HepG2 (cell line): ENCODE results near the gene KRTAP3-2. TPM values are rescaled to one million over a fixed set of nuclear protein-coding genes. Genes with fewer than 3 reads are reported as not detected.

ENCODE experiments used
- ATM ChIP-seq: fragments of 450-650 bp; IDR thresholded peaks from 2 replicates; pipeline ENCODE4 v1.7.1; 2017; ENCODE audit warnings: mild to moderate bottlenecking, borderline replicate concordance
- BRCA1 ChIP-seq: sonication (generic); formaldehyde crosslinking; IDR thresholded peaks from 2 replicates; pipeline ENCODE4 v1.4.0; 2020; ENCODE audit warnings: missing genetic modification reagents
- CEBPG ChIP-seq: IDR thresholded peaks from 2 replicates; pipeline ENCODE4 v1.6.1; 2016
- CENPX ChIP-seq: sonication (generic); formaldehyde crosslinking; IDR thresholded peaks from 2 replicates; pipeline ENCODE4 v1.9.0; 2021; ENCODE audit warnings: mild to moderate bottlenecking, missing genetic modification reagents, moderate library complexity
- HMG20A ChIP-seq: IDR thresholded peaks from 2 replicates; pipeline ENCODE4 v1.6.1; 2016; ENCODE audit warnings: borderline replicate concordance
- KDM4B ChIP-seq: sonication (generic); formaldehyde crosslinking; IDR thresholded peaks from 2 replicates; pipeline ENCODE4 v1.4.0; 2020; ENCODE audit warnings: missing genetic modification reagents
- MLLT10 ChIP-seq: sonication (generic); formaldehyde crosslinking; IDR thresholded peaks from 2 replicates; pipeline ENCODE4 v1.4.0; 2020; ENCODE audit warnings: missing genetic modification reagents
- SKI ChIP-seq: fragments of 450-650 bp; IDR thresholded peaks from one replicate; pipeline ENCODE4 v1.6.1; 2018; ENCODE audit warnings: mild to moderate bottlenecking; ENCODE audit not compliant: partially characterized antibody
- SP2 ChIP-seq: sonication (generic); formaldehyde crosslinking; IDR thresholded peaks from 2 replicates; pipeline ENCODE4 v1.5.1; 2020; ENCODE audit warnings: mild to moderate bottlenecking, missing genetic modification reagents
- SP4 ChIP-seq: sonication (generic); formaldehyde crosslinking; IDR thresholded peaks from 2 replicates; pipeline ENCODE4 v1.8.1; 2023; ENCODE audit warnings: mild to moderate bottlenecking, missing genetic modification reagents
- TBX3 ChIP-seq: fragments of 450-650 bp; IDR thresholded peaks from 2 replicates; pipeline ENCODE4 v1.6.1; 2017; ENCODE audit warnings: antibody characterized with exemption, mild to moderate bottlenecking, inconsistent platforms, borderline replicate concordance
- TEAD3 ChIP-seq: optimal IDR thresholded peaks from 2 replicates; pipeline ENCODE3; 2016; ENCODE audit warnings: borderline replicate concordance
- TGIF2 ChIP-seq: IDR thresholded peaks from 2 replicates; pipeline ENCODE4 v1.6.1; 2016; ENCODE audit warnings: control low read depth, missing compliant biosample characterization
- ZBTB20 ChIP-seq: sonication (generic); formaldehyde crosslinking; IDR thresholded peaks from 2 replicates; pipeline ENCODE4 v1.8.1; 2023; ENCODE audit warnings: missing genetic modification reagents, low read depth, mild to moderate bottlenecking, borderline replicate concordance
- ZNF460 ChIP-seq: sonication (generic); formaldehyde crosslinking; IDR thresholded peaks from 2 replicates; pipeline ENCODE4 v1.5.1; 2020; ENCODE audit warnings: missing genetic modification reagents, mild to moderate bottlenecking, borderline replicate concordance
- polyA plus RNA-seq, 8 experiments: library from polyadenylated mRNA; depleted of rRNA in 3 of 8; stranded (reverse) in 7 of 8; unstranded in 1 of 8; fragments of >200 nt; fragmentation: Illumina TruSeq in 4 of 8; extraction: Trizol in 4 of 8; gene quantifications; 2 replicates each; pipeline versions ENCODE4 v1.2.1 to v1.2.3, GENCODE V29; 2011 to 2016; ENCODE audit warnings: low read depth in 4 of 8, missing spikeins in 1 of 8, mixed read lengths in 1 of 8; ENCODE audit not compliant: insufficient read depth in 1 of 8
- total RNA-seq, 5 experiments: library from RNA; depleted of rRNA; stranded (reverse); fragments of >200 nt; fragmentation: Illumina TruSeq; extraction: Trizol; gene quantifications; 2 replicates each; pipeline ENCODE4 v1.2.3, GENCODE V29; 2016; ENCODE audit warnings: low read depth in 1 of 5
- TF ChIP-seq, protein P1 (sequence below): sonication (generic); formaldehyde crosslinking; IDR thresholded peaks from 2 replicates; pipeline ENCODE4 v1.5.1; 2020; ENCODE audit warnings: missing genetic modification reagents, mild to moderate bottlenecking, borderline replicate concordance
- TF ChIP-seq, protein P2 (sequence below): sonication (generic); formaldehyde crosslinking; IDR thresholded peaks from 2 replicates; pipeline ENCODE4 v1.4.0; 2020; ENCODE audit warnings: missing genetic modification reagents, borderline replicate concordance
- TF ChIP-seq, protein P3 (sequence below): sonication (generic); formaldehyde crosslinking; IDR thresholded peaks from 2 replicates; pipeline ENCODE4 v1.5.0; 2020; ENCODE audit warnings: missing genetic modification reagents
- TF ChIP-seq, protein P4 (sequence below): sonication (generic); formaldehyde crosslinking; IDR thresholded peaks from 2 replicates; pipeline ENCODE4 v1.5.0; 2020; ENCODE audit warnings: mild to moderate bottlenecking, missing genetic modification reagents, borderline replicate concordance

The KRTAP3-2 gene
- total and polyA plus RNA-seq, 2 of the 13 experiments (the other 11 are each of a cell fraction or from before 2014, with no cell fraction given) = not detected

DNA sequence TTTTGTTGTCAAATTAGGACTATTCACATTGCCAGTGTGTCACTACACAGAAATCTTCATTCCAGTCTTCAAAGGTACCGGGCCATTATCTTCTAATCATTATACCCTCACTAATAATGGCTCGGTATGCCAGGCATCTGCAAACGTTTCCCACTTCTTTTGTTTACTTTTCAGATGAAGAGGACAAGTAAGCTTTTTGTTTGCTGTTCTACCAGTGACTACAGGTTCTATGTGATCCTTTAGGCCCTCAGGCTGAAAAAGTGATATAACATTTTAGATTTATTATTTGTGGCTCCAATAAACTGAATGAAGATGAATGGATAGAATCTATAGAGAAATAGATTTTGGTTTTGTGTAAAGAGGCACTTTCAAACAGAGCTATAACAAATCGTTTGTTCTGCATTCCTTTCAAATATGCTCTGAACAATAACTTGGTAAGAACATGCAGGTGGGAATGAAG is 9.6 kb upstream of the KRTAP3-2 start (continued):
- TF ChIP-seq, protein P1, sequence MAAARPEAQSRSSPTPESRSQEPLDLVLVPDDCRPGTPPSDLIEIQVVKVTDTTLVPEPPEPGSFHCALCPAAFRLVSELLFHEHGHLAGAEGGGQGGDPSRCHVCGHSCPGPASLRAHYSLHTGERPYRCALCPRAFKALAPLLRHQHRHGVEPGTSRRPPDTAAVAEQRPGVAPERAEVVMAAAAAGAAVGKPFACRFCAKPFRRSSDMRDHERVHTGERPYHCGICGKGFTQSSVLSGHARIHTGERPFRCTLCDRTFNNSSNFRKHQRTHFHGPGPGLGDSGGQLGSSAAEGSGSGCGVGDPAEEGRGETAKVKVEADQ = no peak
- TF ChIP-seq BRCA1 (no peak; the same call in 1 of the 2 replicates), SP4 (CRISPR knock-in tag) (no peak), CENPX (CRISPR knock-in tag) (no peak), TGIF2 (CRISPR knock-in tag) (no peak), HMG20A (CRISPR knock-in tag) (peak; percentile 96; the same call in 1 of the 2 replicates), ZNF460 (no peak), KDM4B (CRISPR knock-in tag) (no peak), ZBTB20 (CRISPR knock-in tag) (peak; percentile 44; the same call in 1 of the 2 replicates), CEBPG (CRISPR knock-in tag) (peak; percentile 55), TBX3 (peak; percentile 99), MLLT10 (CRISPR knock-in tag) (no peak), SKI (peak; percentile 20), TEAD3 (CRISPR knock-in tag) (peak; percentile 100), SP2 (CRISPR knock-in tag) (no peak), ATM (0 out of 2 replicates have a peak, but pooled peaks have one; percentile 36)
- TF ChIP-seq, protein P2, sequence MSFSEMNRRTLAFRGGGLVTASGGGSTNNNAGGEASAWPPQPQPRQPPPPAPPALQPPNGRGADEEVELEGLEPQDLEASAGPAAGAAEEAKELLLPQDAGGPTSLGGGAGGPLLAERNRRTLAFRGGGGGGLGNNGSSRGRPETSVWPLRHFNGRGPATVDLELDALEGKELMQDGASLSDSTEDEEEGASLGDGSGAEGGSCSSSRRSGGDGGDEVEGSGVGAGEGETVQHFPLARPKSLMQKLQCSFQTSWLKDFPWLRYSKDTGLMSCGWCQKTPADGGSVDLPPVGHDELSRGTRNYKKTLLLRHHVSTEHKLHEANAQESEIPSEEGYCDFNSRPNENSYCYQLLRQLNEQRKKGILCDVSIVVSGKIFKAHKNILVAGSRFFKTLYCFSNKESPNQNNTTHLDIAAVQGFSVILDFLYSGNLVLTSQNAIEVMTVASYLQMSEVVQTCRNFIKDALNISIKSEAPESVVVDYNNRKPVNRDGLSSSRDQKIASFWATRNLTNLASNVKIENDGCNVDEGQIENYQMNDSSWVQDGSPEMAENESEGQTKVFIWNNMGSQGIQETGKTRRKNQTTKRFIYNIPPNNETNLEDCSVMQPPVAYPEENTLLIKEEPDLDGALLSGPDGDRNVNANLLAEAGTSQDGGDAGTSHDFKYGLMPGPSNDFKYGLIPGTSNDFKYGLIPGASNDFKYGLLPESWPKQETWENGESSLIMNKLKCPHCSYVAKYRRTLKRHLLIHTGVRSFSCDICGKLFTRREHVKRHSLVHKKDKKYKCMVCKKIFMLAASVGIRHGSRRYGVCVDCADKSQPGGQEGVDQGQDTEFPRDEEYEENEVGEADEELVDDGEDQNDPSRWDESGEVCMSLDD (CRISPR knock-in tag) = no peak
- TF ChIP-seq, protein P3, sequence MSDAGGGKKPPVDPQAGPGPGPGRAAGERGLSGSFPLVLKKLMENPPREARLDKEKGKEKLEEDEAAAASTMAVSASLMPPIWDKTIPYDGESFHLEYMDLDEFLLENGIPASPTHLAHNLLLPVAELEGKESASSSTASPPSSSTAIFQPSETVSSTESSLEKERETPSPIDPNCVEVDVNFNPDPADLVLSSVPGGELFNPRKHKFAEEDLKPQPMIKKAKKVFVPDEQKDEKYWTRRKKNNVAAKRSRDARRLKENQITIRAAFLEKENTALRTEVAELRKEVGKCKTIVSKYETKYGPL (CRISPR knock-in tag) = 0 out of 2 replicates have a peak, but pooled peaks have one; percentile 18
- TF ChIP-seq, protein P4, sequence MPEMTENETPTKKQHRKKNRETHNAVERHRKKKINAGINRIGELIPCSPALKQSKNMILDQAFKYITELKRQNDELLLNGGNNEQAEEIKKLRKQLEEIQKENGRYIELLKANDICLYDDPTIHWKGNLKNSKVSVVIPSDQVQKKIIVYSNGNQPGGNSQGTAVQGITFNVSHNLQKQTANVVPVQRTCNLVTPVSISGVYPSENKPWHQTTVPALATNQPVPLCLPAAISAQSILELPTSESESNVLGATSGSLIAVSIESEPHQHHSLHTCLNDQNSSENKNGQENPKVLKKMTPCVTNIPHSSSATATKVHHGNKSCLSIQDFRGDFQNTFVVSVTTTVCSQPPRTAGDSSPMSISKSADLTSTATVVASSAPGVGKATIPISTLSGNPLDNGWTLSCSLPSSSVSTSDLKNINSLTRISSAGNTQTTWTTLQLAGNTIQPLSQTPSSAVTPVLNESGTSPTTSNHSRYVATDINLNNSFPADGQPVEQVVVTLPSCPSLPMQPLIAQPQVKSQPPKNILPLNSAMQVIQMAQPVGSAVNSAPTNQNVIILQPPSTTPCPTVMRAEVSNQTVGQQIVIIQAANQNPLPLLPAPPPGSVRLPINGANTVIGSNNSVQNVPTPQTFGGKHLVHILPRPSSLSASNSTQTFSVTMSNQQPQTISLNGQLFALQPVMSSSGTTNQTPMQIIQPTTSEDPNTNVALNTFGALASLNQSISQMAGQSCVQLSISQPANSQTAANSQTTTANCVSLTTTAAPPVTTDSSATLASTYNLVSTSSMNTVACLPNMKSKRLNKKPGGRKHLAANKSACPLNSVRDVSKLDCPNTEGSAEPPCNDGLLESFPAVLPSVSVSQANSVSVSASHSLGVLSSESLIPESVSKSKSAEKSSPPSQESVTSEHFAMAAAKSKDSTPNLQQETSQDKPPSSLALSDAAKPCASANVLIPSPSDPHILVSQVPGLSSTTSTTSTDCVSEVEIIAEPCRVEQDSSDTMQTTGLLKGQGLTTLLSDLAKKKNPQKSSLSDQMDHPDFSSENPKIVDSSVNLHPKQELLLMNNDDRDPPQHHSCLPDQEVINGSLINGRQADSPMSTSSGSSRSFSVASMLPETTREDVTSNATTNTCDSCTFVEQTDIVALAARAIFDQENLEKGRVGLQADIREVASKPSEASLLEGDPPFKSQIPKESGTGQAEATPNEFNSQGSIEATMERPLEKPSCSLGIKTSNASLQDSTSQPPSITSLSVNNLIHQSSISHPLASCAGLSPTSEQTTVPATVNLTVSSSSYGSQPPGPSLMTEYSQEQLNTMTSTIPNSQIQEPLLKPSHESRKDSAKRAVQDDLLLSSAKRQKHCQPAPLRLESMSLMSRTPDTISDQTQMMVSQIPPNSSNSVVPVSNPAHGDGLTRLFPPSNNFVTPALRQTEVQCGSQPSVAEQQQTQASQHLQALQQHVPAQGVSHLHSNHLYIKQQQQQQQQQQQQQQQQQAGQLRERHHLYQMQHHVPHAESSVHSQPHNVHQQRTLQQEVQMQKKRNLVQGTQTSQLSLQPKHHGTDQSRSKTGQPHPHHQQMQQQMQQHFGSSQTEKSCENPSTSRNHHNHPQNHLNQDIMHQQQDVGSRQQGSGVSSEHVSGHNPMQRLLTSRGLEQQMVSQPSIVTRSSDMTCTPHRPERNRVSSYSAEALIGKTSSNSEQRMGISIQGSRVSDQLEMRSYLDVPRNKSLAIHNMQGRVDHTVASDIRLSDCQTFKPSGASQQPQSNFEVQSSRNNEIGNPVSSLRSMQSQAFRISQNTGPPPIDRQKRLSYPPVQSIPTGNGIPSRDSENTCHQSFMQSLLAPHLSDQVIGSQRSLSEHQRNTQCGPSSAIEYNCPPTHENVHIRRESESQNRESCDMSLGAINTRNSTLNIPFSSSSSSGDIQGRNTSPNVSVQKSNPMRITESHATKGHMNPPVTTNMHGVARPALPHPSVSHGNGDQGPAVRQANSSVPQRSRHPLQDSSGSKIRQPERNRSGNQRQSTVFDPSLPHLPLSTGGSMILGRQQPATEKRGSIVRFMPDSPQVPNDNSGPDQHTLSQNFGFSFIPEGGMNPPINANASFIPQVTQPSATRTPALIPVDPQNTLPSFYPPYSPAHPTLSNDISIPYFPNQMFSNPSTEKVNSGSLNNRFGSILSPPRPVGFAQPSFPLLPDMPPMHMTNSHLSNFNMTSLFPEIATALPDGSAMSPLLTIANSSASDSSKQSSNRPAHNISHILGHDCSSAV (CRISPR knock-in tag) = no peak
